GM18870 (cell line): Measurements from ENCODE around the gene ZNF831.

Experiments
- ATAC-seq: cut with Tn5 transposase; IDR thresholded peaks from one replicate; pipeline ENCODE4 v1.9.1; 2021; ENCODE audit warnings: moderate library complexity; ENCODE audit not compliant: unreplicated experiment

ZNF831 gene

DNA sequence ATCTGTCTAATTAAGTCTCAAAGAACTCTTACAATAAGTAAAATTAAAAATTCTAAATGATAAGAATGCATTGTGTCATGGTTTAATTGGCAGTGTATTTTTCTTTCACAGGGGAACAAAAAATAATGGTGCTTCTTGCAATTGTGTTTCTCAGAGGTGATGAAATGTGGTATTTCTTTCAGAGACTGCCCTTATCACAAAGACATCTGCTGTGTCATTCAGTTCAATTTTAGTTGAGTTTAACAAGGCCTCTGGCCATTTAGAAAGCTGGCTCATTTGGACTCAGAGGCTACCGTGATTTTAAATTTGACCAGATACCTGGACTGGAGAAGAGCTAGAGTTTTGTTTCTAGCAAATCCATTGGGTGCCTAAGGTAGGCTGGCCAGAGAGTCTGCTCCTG is 23.6 kb upstream of the ZNF831 start:
- ATAC-seq: no peak

DNA sequence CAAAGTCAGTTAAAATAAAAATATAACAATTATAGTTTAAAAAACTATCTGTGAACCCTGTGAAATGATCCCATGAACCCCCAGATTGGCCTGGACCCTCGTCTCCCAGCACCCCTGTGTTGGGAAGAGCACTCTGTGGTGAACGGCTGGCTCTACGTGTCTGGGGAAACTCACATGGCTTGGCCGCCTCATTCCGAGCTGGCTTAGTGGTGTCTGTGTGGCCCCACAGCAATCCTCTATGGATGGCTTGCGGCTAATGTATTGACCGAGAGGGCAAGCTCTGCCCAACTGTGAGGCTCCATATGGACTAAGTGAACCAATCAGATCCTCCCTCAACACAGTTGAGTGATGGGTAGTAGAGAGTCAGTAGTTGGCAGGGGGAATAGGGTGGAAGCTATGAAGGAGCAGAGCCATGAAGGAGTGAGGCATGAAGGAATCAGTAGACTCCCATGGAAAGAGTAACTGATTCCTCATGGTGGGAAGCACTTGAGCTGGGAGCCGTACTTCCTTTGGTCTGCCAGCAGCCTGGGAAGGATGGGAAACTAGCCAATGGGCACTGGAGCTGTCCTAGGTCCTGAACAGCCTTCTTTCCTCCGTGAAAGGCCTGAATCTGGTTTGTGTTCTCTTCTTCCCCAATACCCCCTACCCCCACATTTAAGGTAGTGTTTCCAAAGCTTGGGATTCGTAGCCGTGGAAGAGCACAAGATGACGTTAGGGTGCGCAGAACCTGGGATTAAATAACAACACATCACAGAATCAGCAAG is 21.6 kb upstream of the ZNF831 start:
- no peak for ATAC-seq

DNA sequence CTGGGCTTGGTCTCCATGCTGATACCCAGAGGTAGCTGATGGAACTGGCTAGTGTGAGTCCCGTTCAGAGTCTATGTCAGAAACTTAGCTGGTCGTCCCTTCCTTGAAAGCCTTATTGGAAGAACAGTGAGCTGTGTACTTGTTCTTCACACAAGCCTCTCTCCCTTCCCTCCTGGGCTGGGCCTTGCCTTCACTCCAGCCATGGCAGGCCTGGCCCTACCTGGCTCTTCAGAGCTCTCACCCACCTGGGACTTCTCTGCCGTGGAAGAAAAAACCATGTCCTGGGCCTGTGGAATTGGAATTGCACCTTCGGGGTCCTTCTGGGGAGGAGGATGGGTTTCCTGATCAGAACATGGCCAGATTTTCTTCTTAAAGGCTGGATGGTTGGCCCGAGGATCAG is 20.3 kb upstream of the ZNF831 start:
- no peak for ATAC-seq

DNA sequence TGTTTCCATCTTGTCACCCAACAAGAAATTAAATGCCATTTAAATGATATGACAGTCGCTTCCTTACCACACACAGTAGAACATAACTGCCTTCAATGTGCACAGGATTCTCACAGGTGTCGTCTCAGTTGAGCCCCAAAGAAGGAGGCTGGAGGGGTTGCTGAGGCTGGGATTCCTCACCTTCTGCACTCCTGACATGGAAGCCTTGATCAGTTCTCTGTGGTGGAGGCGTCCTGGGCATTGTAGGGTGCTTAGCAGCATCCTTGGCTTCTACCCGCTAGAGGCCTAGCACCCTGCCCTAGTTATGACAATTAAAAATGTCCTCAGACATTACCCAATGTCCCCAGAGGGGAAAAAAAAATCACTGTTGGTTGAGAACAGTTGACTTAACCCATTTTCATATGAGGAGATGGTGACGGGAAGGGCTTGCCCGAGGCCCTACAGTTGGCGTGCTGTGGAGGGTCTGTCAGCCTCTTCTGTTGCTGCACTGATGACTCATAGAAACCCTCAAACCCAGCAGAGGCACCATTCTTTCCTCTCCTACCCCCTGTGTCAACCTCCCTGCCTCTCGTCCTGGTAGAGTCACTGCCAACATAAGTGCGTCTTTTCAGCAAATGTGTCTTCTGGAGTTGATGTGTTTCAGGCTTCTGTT is 19.3 kb upstream of the ZNF831 start:
- ATAC-seq: no peak

DNA sequence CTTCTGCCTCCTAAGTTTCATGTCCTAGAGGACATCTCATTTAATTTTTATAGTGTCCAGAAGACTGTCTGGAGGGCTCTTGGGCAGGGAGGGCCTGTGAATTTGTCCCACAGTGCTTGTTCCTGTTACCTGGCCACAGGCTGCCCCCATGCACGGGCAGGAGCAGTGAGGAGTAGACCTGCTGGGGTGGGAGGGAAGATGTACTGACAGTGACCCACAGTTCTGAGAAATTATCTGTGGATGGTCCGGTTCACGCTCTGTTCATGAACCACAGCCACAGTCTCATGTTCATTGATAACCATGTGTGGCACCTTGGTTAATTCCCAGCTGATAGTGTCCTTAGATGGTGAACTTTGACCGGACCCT is 18.8 kb upstream of the ZNF831 start:
- ATAC-seq: no peak

DNA sequence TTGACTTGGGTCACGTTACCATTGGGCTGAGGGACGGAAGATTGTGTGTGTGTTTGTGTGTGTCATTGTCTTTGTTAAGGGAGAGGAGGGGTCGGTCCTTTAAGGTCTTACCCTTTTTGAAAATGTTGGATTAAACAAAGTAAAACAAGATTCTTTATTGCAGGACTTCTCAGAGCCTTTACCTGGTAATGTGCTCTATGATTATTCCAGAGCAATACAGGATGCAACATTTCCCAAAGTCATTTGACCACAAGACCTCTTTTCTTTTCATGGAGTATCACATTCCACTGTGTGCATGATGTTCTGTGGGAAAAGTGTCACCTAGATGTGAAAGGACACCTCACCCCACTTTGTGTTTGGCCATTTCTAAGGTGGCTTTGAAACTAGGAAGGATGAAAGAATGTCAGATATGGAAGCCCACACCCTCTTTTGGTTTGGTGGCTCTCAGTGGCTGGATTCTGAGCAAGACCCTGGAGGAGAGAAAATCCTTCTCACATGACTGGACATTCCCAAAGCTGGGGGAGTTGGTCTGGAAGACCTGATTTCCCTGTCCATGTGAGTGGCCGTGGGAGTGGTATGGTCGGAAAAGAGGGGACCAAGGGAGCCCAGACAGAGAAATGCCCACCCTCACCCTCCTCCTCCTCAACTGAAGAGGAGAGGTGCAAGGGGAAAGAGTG is 18.2 kb upstream of the ZNF831 start:
- ATAC-seq: no peak

DNA sequence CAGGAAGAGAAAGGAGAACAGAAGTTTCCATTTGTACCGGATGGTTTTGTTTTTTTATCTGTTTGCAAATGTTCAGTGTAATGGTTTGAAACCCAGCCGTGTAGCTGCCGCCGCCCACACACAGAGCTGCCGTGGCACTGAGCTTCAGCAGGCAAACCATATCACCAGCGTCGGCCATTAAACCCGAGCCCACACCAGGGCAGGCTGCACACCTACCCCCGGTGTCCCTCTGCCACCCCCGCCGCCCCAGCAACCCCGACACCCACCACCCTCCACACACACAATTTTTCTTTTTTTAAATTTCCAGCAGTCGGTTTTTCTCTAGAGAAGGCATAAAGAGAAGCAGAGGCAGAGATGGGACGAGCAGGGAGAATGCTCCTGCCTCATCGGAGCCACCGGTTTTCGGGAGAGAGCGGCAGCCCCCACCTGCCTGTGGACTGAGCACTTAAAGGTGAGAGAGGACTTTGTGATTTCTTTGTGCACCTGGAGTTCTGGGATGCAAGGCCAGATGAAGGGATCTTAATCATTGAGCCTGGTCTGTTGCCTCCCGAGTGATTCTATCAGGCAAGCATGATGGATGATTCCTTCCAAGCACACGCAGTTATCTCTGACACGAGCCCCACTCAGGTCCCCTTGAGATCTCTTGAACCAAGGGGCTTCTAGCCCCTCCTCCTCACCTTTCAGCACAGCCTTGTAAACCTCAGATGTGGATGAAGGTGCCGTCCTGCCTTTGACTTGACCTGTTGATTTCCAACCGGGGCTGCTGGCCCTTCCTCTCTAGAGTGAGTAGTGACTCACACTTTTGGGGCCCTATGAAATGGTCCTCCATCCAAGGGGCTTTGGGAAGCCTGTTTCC is 17.5 kb upstream of the ZNF831 start:
- no peak for ATAC-seq

DNA sequence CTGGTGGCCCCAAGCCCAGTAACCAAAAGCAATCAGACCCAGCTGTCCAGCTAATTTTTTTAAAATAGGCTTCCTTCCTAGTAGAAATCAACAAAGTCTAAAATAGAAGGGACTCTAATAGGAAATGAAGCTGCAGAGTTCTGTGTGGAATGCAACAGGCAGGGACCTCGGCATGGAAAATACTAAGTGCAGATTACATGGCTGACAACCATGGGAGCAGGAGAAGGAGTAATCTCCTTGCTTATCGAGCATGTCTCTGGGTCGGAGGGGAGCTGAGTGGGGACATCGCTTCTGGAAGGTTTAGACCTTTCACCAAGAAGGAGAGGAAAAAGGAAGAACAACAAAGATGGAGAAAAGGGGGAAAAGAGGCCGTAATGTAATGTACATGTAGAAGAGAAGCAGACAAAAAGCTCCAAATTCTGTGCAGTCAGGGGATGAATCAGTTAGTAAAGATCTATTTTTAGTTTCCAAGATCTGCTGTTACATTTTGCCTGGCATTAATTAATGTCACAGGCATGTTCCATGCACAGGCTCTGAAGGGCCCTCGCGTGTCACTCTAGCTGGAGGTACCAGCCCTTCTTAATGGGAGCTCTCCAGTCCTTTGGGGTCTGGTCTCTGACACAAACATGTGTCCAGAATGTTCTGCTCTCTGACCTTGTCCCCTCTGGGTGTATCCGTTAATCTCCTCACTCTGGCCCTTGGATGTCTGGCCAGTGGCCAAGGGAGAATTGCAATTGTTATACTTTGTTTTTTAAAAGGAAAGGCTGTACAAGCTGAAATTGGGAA is 16.6 kb upstream of the ZNF831 start:
- no peak for ATAC-seq

DNA sequence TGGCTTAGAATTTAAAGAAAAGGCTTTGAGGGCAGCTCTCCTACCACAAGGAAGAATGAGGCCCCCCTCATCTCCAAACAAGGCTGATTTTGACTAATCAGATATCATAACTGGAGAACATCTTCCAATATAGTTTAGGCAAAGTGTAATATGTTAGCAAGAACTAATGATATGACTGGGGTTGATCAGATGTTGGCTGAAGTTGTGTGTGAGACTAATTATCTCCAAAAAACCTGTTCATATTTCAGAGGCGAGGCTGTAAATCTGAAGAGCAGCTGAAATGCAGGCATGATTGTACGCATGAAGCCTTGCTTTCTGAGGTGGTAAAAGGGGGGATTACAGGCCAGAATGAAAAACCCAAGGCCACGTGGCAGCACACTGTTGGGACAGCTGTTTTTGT is 16.0 kb upstream of the ZNF831 start:
- ATAC-seq: no peak

DNA sequence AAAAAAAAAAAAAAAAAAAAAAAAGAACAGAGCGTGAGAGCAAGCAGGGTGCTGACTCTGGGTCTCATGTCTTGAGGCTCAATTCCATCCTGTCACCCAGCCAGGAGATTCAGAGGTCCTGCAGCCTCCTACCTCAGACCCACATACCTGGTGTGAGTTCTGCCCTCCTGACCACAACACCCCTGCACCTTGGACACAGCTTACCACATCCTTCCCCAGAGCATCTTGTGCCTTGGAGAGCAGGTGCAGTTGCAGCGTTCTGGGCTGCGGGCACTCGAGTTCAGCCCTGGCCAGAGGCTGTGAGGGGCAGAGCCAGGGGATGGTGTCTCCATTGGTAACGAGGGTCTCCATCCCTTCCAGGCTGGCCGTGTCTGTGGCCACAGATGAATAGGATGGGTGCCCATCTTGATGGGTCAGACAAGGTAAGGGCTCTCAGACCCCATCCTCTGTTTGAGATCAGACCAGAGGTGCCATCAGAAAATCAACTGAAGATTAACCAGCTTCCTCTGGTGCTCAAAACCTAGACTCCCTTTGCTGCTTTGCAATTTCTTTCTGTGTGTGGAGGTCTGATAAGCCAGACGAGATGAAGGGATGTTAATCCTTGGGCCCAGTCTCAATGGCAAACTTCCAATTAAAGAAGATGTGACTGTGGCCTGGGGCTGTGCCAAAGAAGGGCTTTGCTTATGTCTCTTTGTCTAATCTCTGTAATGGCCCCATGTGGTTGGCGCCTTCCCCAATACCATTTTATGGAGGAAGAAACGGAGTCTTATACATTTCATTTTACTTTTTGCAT is 14.7 kb upstream of the ZNF831 start:
- no peak for ATAC-seq

DNA sequence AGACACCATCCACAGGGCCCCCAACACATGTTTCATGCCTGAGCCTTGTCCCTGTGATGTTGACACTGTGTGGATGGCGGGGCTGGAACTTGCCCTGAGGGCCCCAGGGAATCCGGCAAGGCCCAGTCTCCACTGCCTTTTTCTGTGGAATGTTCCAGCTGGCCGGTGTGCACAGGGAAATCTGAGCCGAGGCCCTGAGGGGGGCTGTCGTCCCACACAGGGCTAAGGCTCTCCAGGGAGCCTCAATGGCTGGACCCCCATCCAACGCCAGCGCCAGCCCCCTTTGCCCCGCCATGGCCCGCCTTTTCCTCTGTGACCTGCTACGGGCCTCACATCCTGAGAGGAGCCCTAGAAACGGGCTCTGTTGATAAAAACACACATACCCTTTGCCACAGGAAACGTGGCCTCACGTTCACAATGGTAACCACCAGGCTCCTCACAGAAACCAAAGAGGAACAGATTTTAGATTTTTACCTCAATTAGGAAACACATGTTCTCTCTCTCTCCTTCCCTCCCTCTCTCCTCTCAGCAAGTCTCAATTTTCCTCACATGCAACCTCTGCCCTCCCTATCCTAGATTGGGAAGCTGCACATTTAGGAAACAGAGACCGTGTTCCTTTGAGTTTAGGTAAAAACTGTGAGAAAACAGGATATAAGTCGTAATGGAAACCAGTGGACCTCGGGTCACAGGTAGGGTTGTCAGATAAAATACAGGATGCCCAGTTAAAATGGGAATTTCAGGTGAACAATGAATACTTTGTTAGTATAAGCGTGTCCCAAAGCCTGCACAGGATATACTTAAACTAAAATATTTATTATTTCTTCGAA is 13.7 kb upstream of the ZNF831 start:
- no peak for ATAC-seq

DNA sequence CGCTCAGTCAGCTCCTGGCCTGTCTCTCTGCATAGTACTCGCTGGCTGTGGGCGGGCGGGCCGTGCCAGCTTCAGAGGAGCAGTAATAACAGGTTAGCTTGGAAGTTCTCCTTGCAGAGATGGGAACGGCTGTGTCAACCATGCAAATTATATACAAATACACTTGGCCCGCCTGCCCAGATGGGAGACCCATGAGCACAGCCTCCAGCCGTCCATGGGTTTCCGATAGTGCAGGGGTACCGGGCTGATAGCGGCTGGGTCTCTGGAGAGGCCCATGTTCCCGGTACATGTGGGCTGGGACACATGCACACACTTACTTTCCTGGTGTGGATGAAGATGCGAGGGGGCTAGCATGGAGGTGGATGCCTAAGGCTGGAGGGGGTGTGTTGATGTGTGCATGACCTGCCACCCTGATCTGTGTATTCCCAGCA is 12.8 kb upstream of the ZNF831 start:
- ATAC-seq: no peak

DNA sequence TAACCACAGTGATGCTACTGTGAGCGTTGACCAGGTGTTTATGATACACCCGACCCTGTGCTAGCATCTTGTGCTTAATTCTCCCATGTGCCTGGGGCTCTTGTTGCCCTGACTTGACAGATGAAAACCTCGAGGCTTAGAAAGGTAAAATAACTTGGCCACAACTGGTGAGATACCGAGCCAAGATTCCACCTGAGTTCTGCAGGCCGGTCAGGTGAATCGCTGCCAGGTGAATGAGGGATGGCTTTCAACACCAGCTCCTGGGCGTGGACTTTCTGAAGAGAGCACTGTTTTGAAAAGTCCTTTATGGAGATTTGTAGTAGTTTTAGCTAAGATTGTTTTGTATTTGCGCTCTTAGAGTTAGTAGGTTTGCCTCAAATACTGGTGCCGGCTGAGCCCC is 12.2 kb upstream of the ZNF831 start:
- no peak for ATAC-seq

DNA sequence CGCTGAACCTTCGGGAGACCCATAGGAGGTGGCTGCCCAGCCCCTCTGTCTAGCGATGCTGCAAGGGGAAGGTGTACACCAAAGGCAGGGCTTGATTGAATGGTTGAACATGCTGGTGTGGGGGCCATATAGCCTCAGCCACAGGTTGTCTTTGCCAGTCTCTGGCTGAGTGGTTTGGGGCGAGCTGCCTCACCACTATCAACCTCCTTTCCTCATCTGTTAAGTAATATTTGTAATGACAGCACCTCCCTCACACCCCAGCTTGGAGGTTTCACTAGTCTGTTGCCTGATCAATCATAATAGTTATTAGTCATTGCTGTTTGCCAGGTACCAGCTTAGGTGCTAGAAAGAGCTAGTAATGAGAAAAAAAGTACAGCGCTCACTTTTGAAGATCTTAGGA is 11.8 kb upstream of the ZNF831 start:
- no peak for ATAC-seq

DNA sequence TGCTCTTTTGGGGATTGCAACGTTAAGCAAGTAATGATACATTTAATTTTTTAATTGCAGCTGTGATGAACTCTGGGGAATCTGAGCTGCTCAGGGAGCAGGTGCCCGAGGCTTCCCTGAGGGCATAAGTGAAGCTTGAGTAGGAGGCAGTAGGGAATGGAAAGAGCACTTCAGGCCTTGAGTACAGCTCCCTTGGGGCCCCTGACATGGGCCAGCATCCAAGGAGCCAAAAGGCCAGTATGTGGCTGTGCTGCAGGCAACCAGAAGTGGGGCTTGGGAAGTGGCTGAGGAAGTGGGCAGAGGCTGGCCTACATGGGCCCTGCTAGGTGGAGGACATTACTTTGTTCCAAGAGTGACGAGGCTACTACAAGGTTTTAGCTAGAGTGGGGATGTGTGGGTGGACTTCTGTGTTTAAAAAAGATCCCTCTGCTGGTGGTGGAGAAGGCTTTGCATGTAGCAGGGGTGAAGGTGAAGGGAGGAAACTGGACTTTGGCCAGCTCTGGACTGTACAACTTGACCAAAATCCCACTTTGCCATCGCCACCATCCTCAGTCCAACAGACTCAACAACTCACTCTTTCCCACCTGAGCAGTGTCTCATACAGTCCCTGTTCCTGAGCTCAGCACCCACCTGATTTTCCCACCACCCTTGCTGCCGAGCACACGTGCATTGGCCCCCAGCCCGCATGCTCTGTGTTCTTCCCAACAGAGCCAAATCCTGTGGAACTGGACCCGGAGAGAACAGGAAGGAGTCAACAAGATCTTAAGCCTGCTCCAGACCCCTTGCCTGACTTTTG is 10.9 kb upstream of the ZNF831 start:
- no peak for ATAC-seq

DNA sequence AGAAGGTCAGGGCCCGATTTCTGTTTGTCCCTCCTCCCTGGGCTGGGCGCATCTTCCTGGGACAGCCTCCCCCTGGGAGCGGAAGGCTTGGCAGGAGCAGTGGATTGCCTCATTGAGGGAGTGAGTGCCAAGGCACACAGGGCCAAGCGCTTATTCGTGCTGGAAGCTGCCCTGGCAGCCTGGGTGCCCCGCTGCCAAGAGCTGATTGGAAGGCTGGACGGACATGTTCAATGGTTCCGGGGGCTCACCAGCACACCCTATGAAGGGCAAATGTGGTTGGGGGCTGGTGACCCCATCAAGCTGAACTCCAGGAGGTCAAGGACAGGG is 10.3 kb upstream of the ZNF831 start:
- no peak for ATAC-seq

DNA sequence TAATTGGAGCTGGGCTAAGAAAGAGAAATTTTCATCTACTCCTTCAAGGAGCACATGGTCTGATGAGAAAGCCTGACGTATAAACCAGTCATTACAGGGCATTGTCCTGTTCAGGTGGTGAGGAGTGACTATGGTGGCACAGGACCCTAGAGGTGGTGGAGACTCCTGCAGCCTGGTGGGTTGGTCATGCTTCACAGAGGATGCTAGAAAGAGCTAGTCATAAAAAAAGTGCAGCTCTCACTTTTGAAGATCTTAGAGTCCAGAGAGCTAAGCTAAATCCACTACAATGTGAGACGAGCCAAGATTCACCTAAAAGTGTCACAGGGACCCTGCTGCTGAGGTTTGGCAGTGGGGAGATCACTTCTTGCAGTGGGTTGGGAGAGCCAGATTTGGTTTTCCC is 9.8 kb upstream of the ZNF831 start:
- no peak for ATAC-seq

DNA sequence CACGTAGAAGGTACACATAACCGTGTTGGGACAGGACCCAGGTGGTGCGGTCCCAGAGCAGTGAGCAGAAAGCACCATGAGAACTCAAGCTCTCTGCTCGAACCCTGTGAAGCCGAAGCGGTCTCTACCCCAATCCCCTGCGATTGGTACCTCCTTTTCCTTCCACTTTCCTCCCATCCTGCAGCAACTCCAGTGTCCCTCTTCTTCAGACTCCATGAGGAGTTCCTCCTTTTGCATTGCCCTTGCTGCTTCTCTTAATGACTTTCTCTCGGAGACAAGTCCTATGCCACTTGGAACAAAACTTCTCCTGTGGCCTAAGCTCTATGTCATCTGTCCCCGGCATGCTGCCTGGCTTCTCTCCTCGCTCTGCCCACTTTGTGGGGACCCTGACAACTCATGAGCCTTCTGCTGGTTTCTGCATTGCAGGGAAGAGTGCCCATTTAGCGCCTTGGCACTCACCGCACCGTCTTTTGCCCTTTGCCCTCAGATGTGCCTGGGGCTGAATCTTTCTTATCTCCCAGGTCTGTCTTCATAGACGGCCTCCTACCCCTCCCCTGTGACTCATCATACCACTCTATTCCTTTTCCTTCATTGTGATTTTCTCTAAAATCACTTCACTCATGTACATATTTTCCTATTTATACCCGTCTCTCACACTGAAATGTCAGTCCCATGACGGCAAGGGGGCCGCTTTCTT is 9.2 kb upstream of the ZNF831 start:
- ATAC-seq: no peak
